WI38 (cell line): ENCODE results near the gene PLAGL1.
A peak's percentile ranks its signal among the peaks of the same experiment; 100 is the strongest.
"Not testable (repeated sequence)": the region's sequence is repeated elsewhere in the genome, so short reads cannot be mapped to it uniquely, and the experiment has no call there.

ENCODE experiments used
- H3K4me3 ChIP-seq: 2 replicates; pipeline ENCODE4 v1.5.1; 2011; ENCODE audit warnings: low read depth, mild to moderate bottlenecking, control low read depth, low read length
- TF ChIP-seq, protein P1 (sequence below): IDR thresholded peaks from 2 replicates; pipeline ENCODE4 v1.5.1; 2012; ENCODE audit warnings: low read depth, mild to moderate bottlenecking, control low read depth, low read length

Gene PLAGL1

DNA sequence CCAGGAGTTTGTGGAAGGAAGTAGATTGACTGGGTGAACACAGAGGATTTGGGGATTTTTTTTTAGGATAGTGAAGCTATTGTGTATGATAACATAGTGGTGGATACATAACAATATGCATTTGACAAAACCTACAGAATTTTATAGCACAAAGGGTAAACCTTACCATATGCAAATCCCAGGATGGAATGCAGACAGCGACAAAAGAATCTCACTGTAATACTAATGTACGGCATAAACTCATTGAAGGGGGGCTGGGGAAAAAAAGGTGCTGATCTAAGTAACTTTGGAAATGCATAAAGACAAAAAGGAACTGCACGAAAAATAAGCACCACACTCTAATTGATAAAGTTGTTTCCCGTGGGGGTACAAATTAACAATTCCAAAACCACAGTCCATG, 15.2 kb upstream of the PLAGL1 start:
- no peak overlapping the region for H3K4me3 ChIP-seq
- TF ChIP-seq, protein P1, sequence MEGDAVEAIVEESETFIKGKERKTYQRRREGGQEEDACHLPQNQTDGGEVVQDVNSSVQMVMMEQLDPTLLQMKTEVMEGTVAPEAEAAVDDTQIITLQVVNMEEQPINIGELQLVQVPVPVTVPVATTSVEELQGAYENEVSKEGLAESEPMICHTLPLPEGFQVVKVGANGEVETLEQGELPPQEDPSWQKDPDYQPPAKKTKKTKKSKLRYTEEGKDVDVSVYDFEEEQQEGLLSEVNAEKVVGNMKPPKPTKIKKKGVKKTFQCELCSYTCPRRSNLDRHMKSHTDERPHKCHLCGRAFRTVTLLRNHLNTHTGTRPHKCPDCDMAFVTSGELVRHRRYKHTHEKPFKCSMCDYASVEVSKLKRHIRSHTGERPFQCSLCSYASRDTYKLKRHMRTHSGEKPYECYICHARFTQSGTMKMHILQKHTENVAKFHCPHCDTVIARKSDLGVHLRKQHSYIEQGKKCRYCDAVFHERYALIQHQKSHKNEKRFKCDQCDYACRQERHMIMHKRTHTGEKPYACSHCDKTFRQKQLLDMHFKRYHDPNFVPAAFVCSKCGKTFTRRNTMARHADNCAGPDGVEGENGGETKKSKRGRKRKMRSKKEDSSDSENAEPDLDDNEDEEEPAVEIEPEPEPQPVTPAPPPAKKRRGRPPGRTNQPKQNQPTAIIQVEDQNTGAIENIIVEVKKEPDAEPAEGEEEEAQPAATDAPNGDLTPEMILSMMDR, result no peak

GRCh38 chr6:144019929-144020328, 11.9 kb upstream of the PLAGL1 start:
- no peak overlapping the region for H3K4me3 ChIP-seq
- TF ChIP-seq, protein P1, result no peak

DNA sequence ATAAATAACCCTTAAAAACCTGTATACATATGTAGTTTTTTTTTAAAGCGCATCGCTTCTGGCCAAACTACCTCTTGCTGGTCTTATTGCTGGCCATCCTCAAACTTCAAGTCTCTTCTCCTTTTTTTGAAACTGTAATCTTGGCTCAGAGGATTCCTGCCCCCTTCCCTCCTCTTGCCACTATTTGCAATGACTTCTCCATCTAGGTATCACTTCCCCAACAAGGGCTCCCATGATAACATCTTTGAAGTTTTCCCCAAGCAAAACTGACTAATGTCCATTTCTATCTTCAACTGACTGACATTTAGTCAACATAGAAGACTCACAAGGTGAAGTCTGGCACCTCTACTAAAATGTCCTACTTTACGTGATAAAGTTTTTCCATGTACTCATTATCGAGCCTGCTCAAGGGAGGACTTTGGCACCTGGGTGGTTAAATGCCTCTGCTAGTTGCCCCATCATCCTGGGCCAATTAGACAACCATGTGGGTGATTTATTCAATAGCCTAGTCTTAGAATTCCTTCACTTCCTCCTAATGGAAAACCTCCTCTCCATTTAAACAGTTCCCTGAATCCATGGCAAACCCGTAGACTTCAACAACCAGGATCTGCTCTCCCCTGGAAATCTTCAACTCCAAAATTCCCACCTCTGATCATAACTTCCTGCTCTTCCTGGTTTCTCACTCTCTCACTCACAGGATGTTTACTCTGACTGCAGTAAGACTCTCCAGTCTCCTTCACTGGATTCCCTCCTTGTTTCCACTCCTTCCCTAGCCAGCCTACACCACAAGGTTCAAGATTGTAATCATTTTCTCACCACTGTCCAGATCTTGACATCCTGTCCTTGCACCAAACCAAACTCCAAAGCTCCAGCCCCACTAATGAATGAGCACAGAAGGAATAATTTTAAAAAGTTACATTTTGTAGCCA, 9.4 kb upstream of the PLAGL1 start:
- TF ChIP-seq, protein P1, result no peak
- H3K4me3 ChIP-seq, result no peak overlapping the region

GRCh38 chr6:144013486-144013909, 5.4 kb upstream of the PLAGL1 start:
- TF ChIP-seq, protein P1, result peak; percentile 83
- no peak overlapping the region for H3K4me3 ChIP-seq

DNA sequence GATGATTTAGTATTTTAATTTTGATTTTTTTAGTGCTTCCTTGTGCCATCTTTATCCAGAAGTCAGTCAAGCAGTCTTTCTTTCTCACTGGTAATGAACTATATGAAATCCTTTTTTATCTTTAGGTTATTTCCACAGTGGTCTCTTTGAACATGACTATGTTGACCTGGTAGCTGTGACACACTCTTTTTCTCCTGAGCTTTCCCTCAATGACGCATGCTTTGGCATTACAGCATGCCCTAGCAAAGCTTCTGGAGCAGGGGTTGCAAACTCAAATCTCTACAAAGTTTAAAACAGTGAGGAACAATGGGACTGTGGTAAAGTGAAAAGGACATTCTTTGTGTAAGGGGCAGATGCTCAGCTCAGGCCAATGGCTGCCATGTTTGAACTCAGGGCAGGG, 4.5 kb upstream of the PLAGL1 start:
- no peak overlapping the region for H3K4me3 ChIP-seq

GRCh38 chr6:144009628-144010027, 1.6 kb upstream of the PLAGL1 start:
- H3K4me3 ChIP-seq, result not testable (repeated sequence)

More for the DNA sequence above, 4.5 kb upstream of the PLAGL1 start:
- TF ChIP-seq, protein P1, result no peak

GRCh38 chr6:144008846-144009245, 787 bp upstream of the PLAGL1 start:
- H3K4me3 ChIP-seq, result no peak overlapping the region
- TF ChIP-seq, protein P1, result no peak
